Effector memory CD4-positive, alpha-beta T cell (primary cell): ENCODE data around the gene ADAMTS9.

Experiments
- DNase-seq, 3 donors: peaks; one replicate each; pipeline ENCODE4 v3.0.0-alpha.2; 2020
- H3K27ac ChIP-seq: 2 replicates; pipeline ENCODE4 v1.7.0; 2013; ENCODE audit warnings: mild to moderate bottlenecking, low read length, moderate library complexity; ENCODE audit not compliant: insufficient read depth, poor library complexity, severe bottlenecking
- H3K27me3 ChIP-seq: replicated peaks from 2 replicates; pipeline ENCODE4 v1.7.0; 2013; ENCODE audit warnings: mild to moderate bottlenecking, low read length; ENCODE audit not compliant: insufficient read depth, control insufficient read depth, poor library complexity, severe bottlenecking
- H3K36me3 ChIP-seq: 2 replicates; pipeline ENCODE4 v1.7.0; 2013; ENCODE audit warnings: mild to moderate bottlenecking, low read length, moderate library complexity; ENCODE audit not compliant: control insufficient read depth, insufficient read depth
- H3K4me1 ChIP-seq: 2 replicates; pipeline ENCODE4 v1.7.0; 2013; ENCODE audit warnings: low read length, mild to moderate bottlenecking; ENCODE audit not compliant: control insufficient read depth, insufficient read depth, poor library complexity, severe bottlenecking
- H3K4me3 ChIP-seq: 2 replicates; pipeline ENCODE4 v1.7.0; 2013; ENCODE audit warnings: low read length, low read depth, mild to moderate bottlenecking; ENCODE audit not compliant: insufficient read depth, poor library complexity, severe bottlenecking
- H3K9me3 ChIP-seq: 2 replicates; pipeline ENCODE4 v1.7.0; 2013; ENCODE audit warnings: mild to moderate bottlenecking, low read length, moderate library complexity; ENCODE audit not compliant: control insufficient read depth

ADAMTS9 gene

DNA sequence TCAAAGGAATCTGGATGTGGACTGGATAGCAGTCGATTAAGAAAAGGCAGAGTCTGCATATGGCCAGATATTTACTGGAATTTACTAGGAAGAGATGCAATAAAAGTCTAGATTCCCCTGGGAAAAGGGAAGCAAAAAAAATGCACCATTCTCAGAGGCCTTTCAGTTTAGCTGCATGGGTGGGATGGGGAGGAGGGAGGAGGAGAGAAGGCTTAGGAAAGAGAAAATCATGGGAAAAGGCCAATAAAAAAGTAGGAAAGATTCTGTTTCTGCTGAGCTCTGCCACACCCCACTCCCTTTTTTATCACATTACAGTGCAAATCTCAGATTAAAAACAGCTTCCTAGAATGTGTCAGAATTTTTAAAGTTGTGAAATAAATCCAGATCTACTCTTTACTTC is 103.6 kb downstream of the ADAMTS9 start:
- Histone ChIP-seq H3K4me1 (no peaks in the 10 kb centered on the region), H3K27me3 (no peaks in the 10 kb centered on the region), H3K9me3 (no peaks in the 10 kb centered on the region), H3K4me3 (no peak overlapping the region), H3K27ac (no peak overlapping the region), H3K36me3 (no peaks in the 10 kb centered on the region)
- no peak for DNase-seq

DNA sequence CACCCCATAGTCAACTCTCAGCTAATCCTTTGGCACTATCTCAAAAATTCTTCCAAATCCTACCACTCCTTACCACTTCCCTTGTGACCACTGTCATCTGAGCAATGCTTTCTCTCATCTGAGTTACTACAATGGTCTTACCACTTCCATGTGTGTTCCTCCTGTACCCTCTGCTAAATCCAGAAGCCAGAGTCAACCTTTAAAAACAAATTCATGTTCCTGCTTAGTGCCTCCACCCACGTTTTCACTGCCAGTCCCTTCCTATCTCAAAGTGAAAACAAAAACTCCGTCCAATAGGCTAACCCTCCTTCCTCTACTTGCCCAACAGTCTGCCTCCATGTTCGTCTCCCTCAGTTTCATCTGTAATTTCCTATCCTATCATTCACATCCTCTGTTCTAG is 109.0 kb downstream of the ADAMTS9 start:
- no peak for DNase-seq
- H3K36me3 ChIP-seq, result no peaks in the 10 kb centered on the region
- H3K4me3 ChIP-seq, result no peak overlapping the region
- H3K9me3 ChIP-seq, result no peaks in the 10 kb centered on the region
- no peaks in the 10 kb centered on the region for H3K27me3 ChIP-seq
- H3K4me1 ChIP-seq, result no peaks in the 10 kb centered on the region
- no peak overlapping the region for H3K27ac ChIP-seq

DNA sequence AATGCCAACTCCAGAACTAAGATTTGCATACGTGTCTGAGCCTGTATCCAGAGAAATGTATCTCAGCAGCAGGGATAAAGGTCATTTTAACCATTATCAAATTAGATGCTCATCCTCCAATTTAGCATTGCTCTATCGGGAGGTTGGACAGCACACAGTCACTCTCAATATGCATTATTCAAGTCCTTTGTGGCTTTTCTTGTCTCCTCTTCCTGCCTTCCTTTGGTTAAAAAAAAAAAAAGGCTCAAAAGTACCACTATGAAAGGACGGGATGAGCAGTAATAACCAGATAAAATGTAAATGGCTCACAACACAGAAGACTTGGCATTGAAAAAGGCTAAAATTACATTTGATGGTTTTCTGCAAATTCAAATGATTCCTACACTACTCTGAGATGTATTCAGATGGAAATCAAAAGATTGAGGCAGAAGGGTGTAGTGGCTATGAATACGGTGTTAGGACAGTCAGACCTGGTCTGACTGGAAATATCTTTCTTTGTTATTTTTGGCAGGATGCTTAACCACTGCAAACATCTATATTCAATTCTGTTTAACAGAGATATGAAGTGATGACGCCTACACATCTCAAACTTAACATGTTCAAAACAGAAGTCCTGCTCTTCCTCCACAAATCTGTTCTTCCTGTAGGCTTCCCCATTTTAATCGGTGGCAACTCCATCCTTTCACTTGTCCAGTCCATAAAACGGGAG is 109.6 kb downstream of the ADAMTS9 start:
- Histone ChIP-seq H3K9me3 (no peaks in the 10 kb centered on the region), H3K4me3 (no peak overlapping the region), H3K4me1 (no peaks in the 10 kb centered on the region), H3K27ac (no peak overlapping the region), H3K27me3 (no peaks in the 10 kb centered on the region), H3K36me3 (no peaks in the 10 kb centered on the region)
- DNase-seq, result no peak

DNA sequence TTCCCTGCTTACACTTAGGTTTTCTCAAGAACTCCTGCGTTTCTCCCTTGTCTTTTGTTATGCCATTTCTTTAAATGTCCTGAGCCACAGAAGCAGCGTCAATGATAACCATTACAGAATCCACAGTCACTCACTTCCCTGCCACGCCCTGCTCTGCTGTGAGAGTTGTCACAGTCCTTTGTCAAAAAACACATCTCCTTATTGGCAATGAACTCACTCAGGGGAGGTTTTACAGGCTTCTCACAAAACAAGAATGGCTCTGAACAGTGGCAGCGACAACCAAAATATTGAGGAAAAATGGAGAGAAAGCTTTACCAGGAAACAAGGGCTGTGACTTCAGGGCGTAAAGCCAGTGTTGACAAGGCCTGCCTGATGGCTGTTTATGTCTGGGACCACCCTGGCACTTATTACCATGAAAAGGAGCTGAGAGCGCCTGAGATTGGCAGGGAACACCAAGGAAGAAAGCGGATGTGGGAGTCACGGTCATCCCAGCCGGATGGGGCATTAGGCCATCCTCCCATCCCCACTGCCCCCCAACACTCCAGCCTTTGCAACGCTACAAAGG is 111.5 kb downstream of the ADAMTS9 start:
- Histone ChIP-seq H3K27me3 (no peaks in the 10 kb centered on the region), H3K4me1 (no peaks in the 10 kb centered on the region), H3K27ac (no peak overlapping the region), H3K36me3 (no peaks in the 10 kb centered on the region), H3K4me3 (no peak overlapping the region), H3K9me3 (no peaks in the 10 kb centered on the region)
- no peak for DNase-seq

DNA sequence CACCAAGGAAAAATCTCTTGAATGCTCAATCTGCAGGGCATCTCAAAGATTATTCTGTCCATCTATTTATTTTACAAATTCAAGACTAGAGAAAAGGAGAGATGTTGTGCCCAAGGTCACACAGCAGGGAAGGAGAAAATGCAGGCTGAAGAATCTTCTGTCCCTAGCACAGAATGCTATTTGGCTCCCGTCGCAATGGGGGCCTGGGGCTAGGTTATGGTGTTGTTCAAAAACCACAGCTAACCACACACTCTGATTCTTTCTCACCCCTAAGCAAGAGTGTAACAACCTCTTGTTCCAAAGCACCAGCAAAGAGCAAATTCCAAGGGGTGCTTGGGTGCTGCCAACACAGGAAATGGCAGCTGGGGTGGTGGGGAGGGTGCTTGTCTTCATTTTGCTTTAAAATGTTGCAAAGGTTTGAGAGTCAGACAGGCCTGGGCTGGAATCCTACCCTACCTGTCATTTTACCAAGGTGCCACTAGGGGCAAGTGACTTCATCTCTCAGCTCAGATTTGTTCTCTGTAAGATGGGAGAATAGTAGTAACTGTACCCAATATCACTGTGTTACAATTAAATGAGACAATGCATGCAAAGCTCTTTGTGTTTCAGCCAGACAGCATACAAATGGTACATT is 112.5 kb downstream of the ADAMTS9 start:
- DNase-seq, result no peak
- H3K4me1 ChIP-seq, result no peaks in the 10 kb centered on the region
- H3K27ac ChIP-seq, result no peak overlapping the region
- no peaks in the 10 kb centered on the region for H3K27me3 ChIP-seq
- H3K36me3 ChIP-seq, result no peaks in the 10 kb centered on the region
- H3K4me3 ChIP-seq, result no peak overlapping the region
- no peaks in the 10 kb centered on the region for H3K9me3 ChIP-seq

DNA sequence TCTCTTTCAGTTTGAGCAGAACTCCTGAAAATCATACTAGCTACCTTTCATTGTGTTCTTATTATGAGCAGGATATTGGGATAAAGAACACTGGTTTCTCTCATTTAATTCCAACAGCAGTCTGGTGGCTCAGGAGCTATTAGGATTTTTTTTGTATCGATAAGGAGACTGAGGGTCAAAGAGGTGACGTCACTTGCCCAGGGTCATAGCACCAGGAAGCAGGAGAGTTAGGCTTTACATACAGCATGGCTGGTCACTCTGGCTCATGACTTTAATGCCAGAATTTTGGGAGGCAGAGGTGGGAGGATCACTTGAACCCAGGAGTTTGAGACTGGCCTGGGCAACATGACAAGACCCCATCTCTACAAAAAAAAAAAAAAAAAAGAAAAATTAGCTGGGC is 113.6 kb downstream of the ADAMTS9 start:
- no peak overlapping the region for H3K27ac ChIP-seq
- H3K4me1 ChIP-seq, result no peaks in the 10 kb centered on the region

DNA sequence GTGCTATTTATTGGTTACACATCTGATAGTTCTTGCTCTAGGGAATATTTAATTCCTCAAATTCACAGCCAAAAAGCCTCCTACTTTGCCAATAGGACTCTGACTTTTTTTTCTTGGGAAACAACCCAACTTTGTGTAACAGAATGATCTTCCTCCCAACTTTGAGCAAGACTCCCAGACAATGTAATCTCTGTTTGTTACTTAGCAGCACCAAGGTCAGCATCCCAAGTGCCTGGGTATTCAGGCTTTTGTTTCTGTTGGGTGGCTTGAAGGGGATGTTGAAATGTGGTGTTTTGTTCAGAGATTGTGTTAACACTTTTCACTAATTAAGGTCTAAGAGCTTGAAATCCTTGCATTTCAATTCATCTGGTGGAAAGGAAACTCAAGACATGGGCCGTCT is 115.8 kb downstream of the ADAMTS9 start:
- H3K27ac ChIP-seq, result no peak overlapping the region
- DNase-seq, result no peak
- H3K27me3 ChIP-seq, result no peaks in the 10 kb centered on the region
- no peaks in the 10 kb centered on the region for H3K9me3 ChIP-seq
- H3K36me3 ChIP-seq, result no peaks in the 10 kb centered on the region
- H3K4me3 ChIP-seq, result no peak overlapping the region
- no peaks in the 10 kb centered on the region for H3K4me1 ChIP-seq

More for the DNA sequence above, 113.6 kb downstream of the ADAMTS9 start:
- no peaks in the 10 kb centered on the region for H3K27me3 ChIP-seq
- H3K9me3 ChIP-seq, result no peaks in the 10 kb centered on the region
- DNase-seq, result no peak
- no peak overlapping the region for H3K4me3 ChIP-seq
- no peaks in the 10 kb centered on the region for H3K36me3 ChIP-seq

DNA sequence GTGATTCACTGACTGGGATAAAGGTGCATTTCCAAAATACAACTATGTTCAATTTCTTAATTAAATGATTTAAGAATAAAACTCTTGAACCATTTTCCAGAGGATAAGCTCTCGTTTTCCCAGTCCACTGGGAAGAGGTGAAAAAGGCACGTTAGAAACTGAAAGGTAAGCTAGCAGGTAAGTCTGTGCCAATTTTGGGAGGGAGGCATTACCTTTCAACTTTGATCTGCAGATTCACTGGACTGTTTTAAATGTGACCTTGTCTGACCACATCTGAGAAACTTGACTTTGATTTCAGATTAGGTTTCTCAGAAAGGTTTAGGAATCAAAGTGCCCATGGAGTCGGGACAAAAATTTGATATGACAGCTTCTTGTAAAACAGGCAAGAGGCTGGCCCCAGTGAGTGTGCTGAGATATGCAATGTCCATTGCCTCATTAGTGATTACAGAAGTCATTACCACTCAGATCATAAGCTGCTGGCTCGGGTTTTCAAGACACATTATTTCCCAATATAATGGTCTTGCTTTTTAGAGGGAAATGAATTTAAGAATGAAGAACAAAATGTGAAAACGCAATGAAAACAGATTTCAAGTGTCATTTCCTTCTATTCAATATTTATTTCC is 118.8 kb downstream of the ADAMTS9 start:
- no peak overlapping the region for H3K4me3 ChIP-seq
- no peaks in the 10 kb centered on the region for H3K36me3 ChIP-seq
- H3K27ac ChIP-seq, result no peak overlapping the region
- no peaks in the 10 kb centered on the region for H3K9me3 ChIP-seq
- H3K4me1 ChIP-seq, result no peaks in the 10 kb centered on the region
- H3K27me3 ChIP-seq, result no peaks in the 10 kb centered on the region
- no peak for DNase-seq

DNA sequence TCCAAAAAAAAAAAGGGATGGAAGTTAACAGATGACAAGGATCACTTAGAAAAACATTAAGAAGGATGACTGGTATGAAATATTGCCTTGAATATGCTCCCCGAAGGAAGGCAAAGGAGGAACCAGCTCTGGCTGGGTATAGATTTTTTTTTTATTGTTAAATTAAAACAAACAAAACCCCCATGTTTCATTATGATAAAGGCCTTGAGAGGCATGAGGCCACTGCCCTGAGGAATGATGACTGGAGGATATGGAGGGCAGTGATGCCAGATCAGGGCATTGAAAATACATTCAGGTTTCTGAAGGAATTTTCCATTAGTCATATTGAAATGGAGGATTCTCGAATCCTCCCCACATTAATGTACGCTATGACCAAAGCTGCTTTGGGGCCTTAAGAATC is 120.9 kb downstream of the ADAMTS9 start:
- H3K27ac ChIP-seq, result no peak overlapping the region
- no peak overlapping the region for H3K4me3 ChIP-seq
- H3K9me3 ChIP-seq, result no peaks in the 10 kb centered on the region
- H3K27me3 ChIP-seq, result no peaks in the 10 kb centered on the region
- no peak for DNase-seq
- H3K36me3 ChIP-seq, result no peaks in the 10 kb centered on the region
- H3K4me1 ChIP-seq, result no peaks in the 10 kb centered on the region

DNA sequence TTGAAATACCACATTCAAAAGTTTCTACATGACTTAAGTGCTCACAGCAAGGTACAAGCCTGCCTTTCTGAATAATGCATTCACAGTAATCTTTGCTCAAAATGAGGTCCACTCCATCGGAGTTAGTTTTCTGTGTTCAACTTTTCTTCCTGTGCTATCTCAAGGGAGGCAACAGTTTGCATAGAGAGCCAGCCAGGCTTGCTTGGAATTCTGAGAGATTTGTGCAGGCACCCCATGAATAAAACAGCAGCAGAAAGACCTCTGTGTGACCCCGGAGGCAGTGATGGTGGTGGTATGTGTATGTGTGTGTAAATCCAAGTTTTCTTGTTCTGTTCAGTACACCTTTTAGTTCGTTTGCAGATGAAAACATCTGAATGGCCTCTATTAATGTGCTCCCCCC is 124.0 kb downstream of the ADAMTS9 start:
- Histone ChIP-seq H3K36me3 (no peaks in the 10 kb centered on the region), H3K27ac (no peak overlapping the region), H3K4me3 (no peak overlapping the region), H3K4me1 (no peaks in the 10 kb centered on the region), H3K27me3 (no peaks in the 10 kb centered on the region), H3K9me3 (no peaks in the 10 kb centered on the region)
- no peak for DNase-seq
